HG03103 (cell line): ENCODE results near the gene PRICKLE2.

ENCODE experiments used
- ATAC-seq: cut with Tn5 transposase; IDR thresholded peaks from one replicate; pipeline ENCODE4 v1.9.1; 2021; ENCODE audit warnings: low read depth; ENCODE audit not compliant: unreplicated experiment

The PRICKLE2 gene

GRCh38 chr3:64138656-64139375 lies 86.5 kb downstream of the PRICKLE2 start:
- ATAC-seq: no peak

GRCh38 chr3:64138046-64138445 lies 87.2 kb downstream of the PRICKLE2 start:
- ATAC-seq: no peak

GRCh38 chr3:64134882-64135281 lies 90.4 kb downstream of the PRICKLE2 start:
- ATAC-seq: no peak

GRCh38 chr3:64133987-64134386 lies 91.3 kb downstream of the PRICKLE2 start:
- no peak for ATAC-seq

GRCh38 chr3:64133272-64133671 lies 92.0 kb downstream of the PRICKLE2 start:
- no peak for ATAC-seq

- ATAC-seq: no peak
Measured at GRCh38 chr3:64131725-64132469, 93.4 kb downstream of the PRICKLE2 start.

GRCh38 chr3:64130436-64130835 lies 94.8 kb downstream of the PRICKLE2 start:
- ATAC-seq: no peak

GRCh38 chr3:64129581-64129980 lies 95.7 kb downstream of the PRICKLE2 start:
- ATAC-seq: no peak

GRCh38 chr3:64129106-64129505 lies 96.2 kb downstream of the PRICKLE2 start:
- no peak for ATAC-seq

GRCh38 chr3:64125561-64125960 lies 99.7 kb downstream of the PRICKLE2 start:
- ATAC-seq: no peak

- ATAC-seq: no peak
Measured at GRCh38 chr3:64123931-64124330, 101.3 kb downstream of the PRICKLE2 start.

GRCh38 chr3:64122476-64122875 lies 102.8 kb downstream of the PRICKLE2 start:
- no peak for ATAC-seq

- no peak for ATAC-seq
Measured at GRCh38 chr3:64121750-64122311, 103.4 kb downstream of the PRICKLE2 start.

- no peak for ATAC-seq
Measured at GRCh38 chr3:64120876-64121275, 104.4 kb downstream of the PRICKLE2 start.

- ATAC-seq: no peak
Measured at GRCh38 chr3:64117483-64117882, 107.8 kb downstream of the PRICKLE2 start.

- no peak for ATAC-seq
Measured at GRCh38 chr3:64114651-64115050, 110.6 kb downstream of the PRICKLE2 start.

- no peak for ATAC-seq
Measured at GRCh38 chr3:64111872-64112271, 113.4 kb downstream of the PRICKLE2 start.

- no peak for ATAC-seq
Measured at GRCh38 chr3:64111083-64111482, 114.2 kb downstream of the PRICKLE2 start.

GRCh38 chr3:64110071-64110470 lies 115.2 kb downstream of the PRICKLE2 start:
- no peak for ATAC-seq

- ATAC-seq: no peak
Measured at GRCh38 chr3:64109438-64109837, 115.8 kb downstream of the PRICKLE2 start.

GRCh38 chr3:64108784-64109317 lies 116.4 kb downstream of the PRICKLE2 start:
- no peak for ATAC-seq
